Stimulated activated memory B cell treated with anti-CD40 and anti-IgM and Interleukin-4, amounts not matched to agents 10 μg/mL and 1 μg/mL and 100 μg/mL, for 72 hours (primary cell): Measurements from ENCODE around the gene DNAAF5.

Experiments
- ATAC-seq: fragments of 150-1000 bp; cut with Tn5 transposase; 2 replicates; pipeline ENCODE4 v1.10.0; 2021
- H3K27ac Mint-ChIP-seq: one replicate; pipeline ENCODE4 v1.8.0; 2022; ENCODE audit warnings: mild to moderate bottlenecking, mixed read lengths
- H3K27me3 Mint-ChIP-seq: one replicate; pipeline ENCODE4 v1.8.0; 2022; ENCODE audit warnings: mixed read lengths
- H3K36me3 Mint-ChIP-seq: one replicate; pipeline ENCODE4 v1.8.0; 2022; ENCODE audit warnings: mixed read lengths
- H3K4me1 Mint-ChIP-seq: one replicate; pipeline ENCODE4 v1.8.0; 2022; ENCODE audit warnings: mixed read lengths
- H3K4me3 Mint-ChIP-seq: one replicate; pipeline ENCODE4 v1.8.0; 2022; ENCODE audit warnings: mild to moderate bottlenecking, moderate library complexity, mixed read lengths
- H3K9me3 Mint-ChIP-seq: one replicate; pipeline ENCODE4 v1.8.0; 2022; ENCODE audit warnings: mixed read lengths

The DNAAF5 gene

DNA sequence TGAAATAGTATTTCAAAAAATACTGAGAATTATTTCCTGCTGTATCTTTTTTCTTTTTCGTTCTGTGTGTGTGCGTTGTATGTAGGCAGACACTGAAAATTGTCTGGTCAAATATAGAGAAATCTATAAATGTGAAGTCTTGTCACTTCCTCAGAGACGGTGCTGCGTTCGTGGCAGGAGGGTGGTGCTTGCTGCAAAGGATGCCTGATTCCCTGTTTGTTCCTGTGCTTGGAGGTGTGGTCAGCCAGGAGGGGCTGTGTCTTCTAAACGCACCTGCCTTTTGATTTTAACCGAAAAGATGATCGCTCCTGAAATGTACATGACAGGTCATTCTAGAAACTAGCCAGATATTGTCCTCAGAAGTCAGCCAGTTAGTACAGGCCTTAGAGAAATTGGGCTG, 33.1 kb downstream of the DNAAF5 start:
- no peaks in the 10 kb centered on the region for H3K4me1 Mint-ChIP-seq
- peaks cover 61% of the 10 kb centered on the region for H3K36me3 Mint-ChIP-seq
- no peaks in the 10 kb centered on the region for H3K27me3 Mint-ChIP-seq
- no peaks in the 10 kb centered on the region for H3K9me3 Mint-ChIP-seq
- no peak overlapping the region for H3K4me3 Mint-ChIP-seq
- H3K27ac Mint-ChIP-seq = no peak overlapping the region
- no peak for ATAC-seq

DNA sequence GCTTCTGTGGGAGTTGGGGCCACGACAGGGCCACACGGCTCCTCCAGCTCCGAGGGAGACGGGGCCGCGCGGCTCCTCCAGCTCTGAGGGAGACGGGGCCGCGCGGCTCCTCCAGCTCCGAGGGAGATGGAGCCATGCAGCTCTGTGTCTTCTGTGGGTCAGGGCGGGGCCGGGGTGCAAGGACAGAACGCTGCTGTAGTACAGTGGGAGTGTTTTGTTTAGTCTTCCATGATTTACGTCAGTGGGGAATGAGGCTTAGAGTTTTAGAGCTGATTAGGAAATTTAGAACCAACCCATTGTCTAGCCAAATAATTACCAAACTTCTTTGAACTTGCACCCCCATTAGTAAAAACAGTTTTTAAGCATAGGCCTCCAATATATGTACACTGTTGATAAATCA, 33.5 kb downstream of the DNAAF5 start:
- ATAC-seq = no peak
- no peaks in the 10 kb centered on the region for H3K4me1 Mint-ChIP-seq
- H3K36me3 Mint-ChIP-seq = peaks cover 57% of the 10 kb centered on the region
- no peak overlapping the region for H3K4me3 Mint-ChIP-seq
- H3K27ac Mint-ChIP-seq = no peak overlapping the region
- H3K9me3 Mint-ChIP-seq = no peaks in the 10 kb centered on the region
- H3K27me3 Mint-ChIP-seq = no peaks in the 10 kb centered on the region

DNA sequence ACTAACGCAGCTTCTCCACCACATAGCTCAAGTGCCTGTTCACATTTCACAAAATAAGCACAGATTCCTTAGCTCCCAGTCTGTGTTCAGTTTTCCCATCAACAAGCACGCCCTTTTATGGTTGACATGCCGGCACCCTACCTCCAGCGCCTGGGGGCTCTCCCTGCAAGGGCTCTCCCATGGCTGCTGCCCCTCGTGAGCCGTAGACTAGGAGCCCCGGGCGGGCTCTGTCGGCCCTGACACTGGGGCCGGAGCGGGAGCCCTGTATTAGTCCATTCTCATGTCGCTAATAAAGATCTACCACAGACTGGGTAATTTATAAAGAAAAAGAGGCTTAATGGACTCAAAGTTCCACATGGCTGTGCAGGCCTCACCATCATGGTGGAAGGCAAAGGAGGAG, 34.6 kb downstream of the DNAAF5 start:
- Mint-ChIP-seq H3K27ac (no peak overlapping the region), H3K9me3 (no peaks in the 10 kb centered on the region), H3K4me1 (no peaks in the 10 kb centered on the region), H3K36me3 (peaks cover 51% of the 10 kb centered on the region), H3K4me3 (no peak overlapping the region), H3K27me3 (no peaks in the 10 kb centered on the region)
- ATAC-seq = no peak

DNA sequence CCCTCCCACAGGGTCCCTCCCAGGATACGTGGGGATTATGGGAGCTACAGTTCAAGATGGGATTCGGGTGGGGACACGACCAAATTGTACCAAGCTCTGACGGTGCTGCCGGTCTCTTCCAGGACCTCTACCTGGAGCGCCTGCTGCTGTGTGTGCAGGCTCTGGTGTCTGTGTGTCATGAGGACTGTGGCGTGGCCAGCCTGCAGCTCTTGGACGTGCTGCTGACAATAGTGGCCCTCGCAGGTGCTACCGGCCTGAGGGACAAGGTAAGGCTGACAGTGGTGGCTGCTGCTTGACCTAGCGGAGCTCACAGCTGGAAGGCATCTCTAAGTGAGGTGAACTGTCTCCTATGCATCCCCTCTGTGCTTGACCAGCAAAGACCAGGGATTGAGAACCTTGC, 35.1 kb downstream of the DNAAF5 start:
- H3K27ac Mint-ChIP-seq = no peak overlapping the region
- H3K4me1 Mint-ChIP-seq = no peaks in the 10 kb centered on the region
- H3K36me3 Mint-ChIP-seq = peaks cover 52% of the 10 kb centered on the region
- H3K4me3 Mint-ChIP-seq = no peak overlapping the region
- no peaks in the 10 kb centered on the region for H3K9me3 Mint-ChIP-seq
- no peaks in the 10 kb centered on the region for H3K27me3 Mint-ChIP-seq
- ATAC-seq = no peak

DNA sequence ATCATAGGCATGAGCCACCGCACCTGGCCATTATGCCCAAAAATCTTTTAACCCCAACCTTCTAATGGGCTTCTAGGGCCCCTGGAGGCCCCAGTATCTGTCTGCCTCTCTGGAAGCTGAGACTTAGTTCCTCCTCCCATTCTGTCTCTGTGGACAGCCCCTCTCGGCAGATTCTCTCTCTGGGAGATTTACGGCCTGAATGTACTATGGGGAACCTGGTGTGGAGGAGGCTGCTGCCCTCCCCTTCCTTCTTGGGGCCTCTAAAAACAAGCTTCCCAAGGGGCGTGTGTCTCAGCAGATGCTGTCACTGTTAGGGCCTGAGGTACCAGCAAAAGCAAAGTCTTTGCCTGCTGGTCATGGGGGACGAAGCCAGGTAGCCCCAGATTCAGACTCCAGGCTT, 36.4 kb downstream of the DNAAF5 start:
- H3K9me3 Mint-ChIP-seq = no peaks in the 10 kb centered on the region
- ATAC-seq = no peak
- H3K36me3 Mint-ChIP-seq = peaks cover 53% of the 10 kb centered on the region
- no peaks in the 10 kb centered on the region for H3K27me3 Mint-ChIP-seq
- peaks cover 5% of the 10 kb centered on the region for H3K4me1 Mint-ChIP-seq
- no peak overlapping the region for H3K27ac Mint-ChIP-seq
- H3K4me3 Mint-ChIP-seq = no peak overlapping the region

DNA sequence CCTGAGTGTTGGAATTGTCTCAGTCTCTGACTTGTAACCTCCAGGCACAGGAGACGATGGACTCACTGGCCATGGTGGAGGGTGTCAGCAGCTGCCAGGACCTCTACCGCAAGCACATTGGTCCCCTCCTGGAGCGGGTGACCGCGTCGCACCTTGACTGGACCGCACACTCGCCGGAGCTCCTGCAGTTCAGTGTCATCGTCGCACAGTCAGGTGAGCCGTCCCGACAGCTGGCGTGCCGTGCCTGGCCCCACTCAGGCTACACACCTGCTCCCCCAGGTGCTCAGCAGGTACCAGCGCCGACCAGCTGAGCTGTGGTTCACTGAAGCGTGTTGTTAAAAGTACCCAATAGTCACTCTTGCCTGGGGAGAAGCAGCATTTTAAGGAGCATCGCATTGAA, 37.3 kb downstream of the DNAAF5 start:
- Mint-ChIP-seq H3K4me3 (no peak overlapping the region), H3K36me3 (peaks cover 51% of the 10 kb centered on the region), H3K27ac (no peak overlapping the region), H3K27me3 (no peaks in the 10 kb centered on the region), H3K9me3 (no peaks in the 10 kb centered on the region), H3K4me1 (peaks cover 8% of the 10 kb centered on the region)
- ATAC-seq = no peak

DNA sequence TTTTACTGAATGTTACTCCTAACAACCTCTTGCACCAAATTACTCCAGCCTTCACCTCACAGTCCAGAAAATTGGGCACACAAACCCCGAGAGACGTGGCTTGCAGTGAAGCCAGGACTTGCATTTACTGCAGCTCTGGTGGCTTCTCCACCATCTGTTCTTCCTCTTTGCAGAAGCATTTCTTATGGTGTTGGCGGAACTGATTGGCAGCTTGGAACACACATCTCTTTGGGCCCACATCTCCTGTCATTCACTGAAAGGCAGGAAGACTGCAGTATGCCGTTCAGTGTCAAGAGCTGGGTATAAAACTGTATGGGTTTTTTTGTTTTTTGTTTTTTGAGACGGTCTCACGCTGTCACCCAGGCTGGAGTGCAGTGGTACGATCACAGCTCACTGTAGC, 38.9 kb downstream of the DNAAF5 start:
- peaks cover 41% of the 10 kb centered on the region for H3K36me3 Mint-ChIP-seq
- no peaks in the 10 kb centered on the region for H3K27me3 Mint-ChIP-seq
- no peak overlapping the region for H3K4me3 Mint-ChIP-seq
- H3K9me3 Mint-ChIP-seq = no peaks in the 10 kb centered on the region
- H3K27ac Mint-ChIP-seq = no peak overlapping the region
- peaks cover 8% of the 10 kb centered on the region for H3K4me1 Mint-ChIP-seq
- no peak for ATAC-seq

DNA sequence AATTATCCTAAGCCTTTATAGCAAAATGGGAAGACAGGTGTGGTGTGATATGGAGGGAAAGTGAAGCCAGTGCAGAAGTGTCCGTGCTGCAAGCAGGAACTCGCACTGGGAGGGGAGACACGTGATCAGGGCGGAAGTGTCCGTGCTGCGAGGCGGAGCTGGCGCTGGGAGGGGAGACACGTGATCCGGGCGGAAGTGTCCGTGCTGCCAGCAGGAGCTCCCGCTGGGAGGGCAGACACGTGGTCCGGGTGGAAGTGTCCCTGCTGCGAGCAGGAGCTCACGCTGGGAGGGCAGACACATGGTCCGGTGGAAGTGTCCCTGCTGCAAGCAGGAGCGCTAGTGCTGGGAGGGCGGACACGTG, 41.1 kb downstream of the DNAAF5 start:
- H3K9me3 Mint-ChIP-seq = no peaks in the 10 kb centered on the region
- H3K36me3 Mint-ChIP-seq = peaks cover 43% of the 10 kb centered on the region
- ATAC-seq = no peak
- no peaks in the 10 kb centered on the region for H3K27me3 Mint-ChIP-seq
- H3K4me1 Mint-ChIP-seq = peaks cover 8% of the 10 kb centered on the region
- peak overlapping the region; percentile 60 for H3K4me3 Mint-ChIP-seq
- H3K27ac Mint-ChIP-seq = peak overlapping the region; percentile 55

DNA sequence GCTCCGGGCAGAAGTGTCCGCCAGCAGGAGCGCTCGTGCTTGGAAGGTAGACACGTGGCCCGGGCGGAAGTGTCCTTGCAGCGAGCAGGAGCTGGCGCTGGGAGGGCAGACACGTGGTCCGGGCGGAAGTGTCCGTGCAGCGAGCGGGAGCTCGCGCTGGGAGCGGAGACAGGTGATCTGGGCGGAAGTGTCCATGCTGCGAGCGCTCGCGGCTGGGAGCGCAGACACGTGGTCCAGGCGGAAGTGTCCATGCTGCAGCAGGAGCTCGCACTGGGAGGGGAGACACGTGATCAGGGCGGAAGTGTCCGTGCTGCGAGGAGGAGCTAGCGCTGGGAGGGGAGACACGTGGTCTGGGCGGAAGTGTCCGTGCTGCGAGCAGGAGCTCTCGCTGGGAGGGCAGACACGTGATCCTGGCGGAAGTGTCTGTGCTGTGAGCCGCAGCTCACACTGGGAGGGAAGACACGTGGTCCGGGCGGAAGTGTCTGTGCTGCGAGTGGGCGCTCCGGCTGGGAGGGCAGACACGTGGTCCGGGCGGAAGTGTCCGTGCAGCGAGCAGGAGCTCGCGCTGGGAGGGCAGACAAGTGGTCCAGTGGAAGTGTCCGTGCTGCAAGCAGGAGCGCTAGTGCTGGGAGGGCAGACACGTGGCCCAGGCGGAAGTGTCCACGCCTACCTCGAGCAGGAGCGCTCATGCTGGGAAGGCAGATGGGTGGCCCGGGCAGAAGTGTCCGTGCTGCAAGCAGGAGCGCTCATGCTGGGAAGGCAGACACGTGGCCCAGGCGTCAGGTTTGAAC, 41.6 kb downstream of the DNAAF5 start:
- Mint-ChIP-seq H3K4me1 (peaks cover 8% of the 10 kb centered on the region), H3K9me3 (no peaks in the 10 kb centered on the region), H3K36me3 (peaks cover 41% of the 10 kb centered on the region), H3K4me3 (peak overlapping the region; percentile 60), H3K27ac (peak overlapping the region; percentile 55), H3K27me3 (no peaks in the 10 kb centered on the region)
- peak; percentile 28 for ATAC-seq

DNA sequence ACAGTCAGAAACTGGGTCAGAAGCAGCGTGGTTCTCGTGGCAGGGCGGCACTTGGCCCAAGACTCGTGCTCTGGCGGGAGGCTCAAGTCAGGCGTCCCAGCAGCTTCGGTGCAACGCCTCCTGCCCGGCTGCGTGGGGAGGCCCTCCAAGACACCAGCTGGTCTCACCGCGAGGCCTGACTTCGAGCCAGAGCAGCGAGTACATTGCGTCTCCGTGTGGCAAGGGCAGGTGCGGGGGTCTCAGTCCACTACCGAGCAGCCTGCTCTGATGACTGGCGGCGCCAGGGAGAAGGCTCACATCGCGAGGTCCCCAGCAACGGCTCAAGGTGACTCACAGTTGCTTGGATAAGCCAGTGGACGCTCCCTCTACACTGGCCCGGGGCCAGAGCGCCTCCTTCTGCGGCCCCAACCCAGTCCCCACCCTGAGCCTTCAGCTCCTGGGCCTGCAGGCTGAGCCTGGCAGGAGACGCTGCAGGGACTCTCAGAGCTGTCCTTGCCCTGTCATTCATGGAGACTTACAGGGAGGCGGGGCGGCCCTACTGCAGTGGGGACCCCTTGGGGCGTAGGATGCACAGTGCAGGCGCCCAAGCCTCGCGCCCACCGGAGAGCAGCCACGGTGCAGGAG, 42.5 kb downstream of the DNAAF5 start:
- no peaks in the 10 kb centered on the region for H3K27me3 Mint-ChIP-seq
- no peak overlapping the region for H3K4me3 Mint-ChIP-seq
- peaks cover 36% of the 10 kb centered on the region for H3K36me3 Mint-ChIP-seq
- H3K27ac Mint-ChIP-seq = no peak overlapping the region
- H3K9me3 Mint-ChIP-seq = no peaks in the 10 kb centered on the region
- ATAC-seq = no peak
- H3K4me1 Mint-ChIP-seq = peaks cover 8% of the 10 kb centered on the region

DNA sequence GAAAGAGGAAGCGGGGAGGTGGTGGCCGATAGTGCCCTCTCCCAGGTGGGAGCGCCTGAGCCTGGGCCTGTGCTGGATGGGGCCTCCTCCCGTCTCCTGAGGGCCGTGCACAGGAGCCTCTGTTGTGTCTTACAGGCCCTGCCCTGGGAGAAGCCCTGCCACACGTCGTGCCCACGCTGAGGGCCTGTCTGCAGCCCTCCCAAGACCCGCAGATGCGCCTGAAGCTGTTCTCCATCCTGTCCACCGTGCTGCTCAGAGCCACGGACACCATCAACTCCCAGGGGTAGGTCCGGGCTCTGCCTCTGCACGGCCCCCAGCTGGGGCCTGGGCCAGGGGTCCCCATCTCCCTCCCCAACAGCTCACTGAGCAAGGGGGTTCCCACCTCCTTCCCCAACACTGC, 43.8 kb downstream of the DNAAF5 start:
- no peak overlapping the region for H3K4me3 Mint-ChIP-seq
- no peak for ATAC-seq
- peaks cover 34% of the 10 kb centered on the region for H3K36me3 Mint-ChIP-seq
- H3K27ac Mint-ChIP-seq = no peak overlapping the region
- H3K9me3 Mint-ChIP-seq = no peaks in the 10 kb centered on the region
- peaks cover 8% of the 10 kb centered on the region for H3K4me1 Mint-ChIP-seq
- H3K27me3 Mint-ChIP-seq = no peaks in the 10 kb centered on the region

DNA sequence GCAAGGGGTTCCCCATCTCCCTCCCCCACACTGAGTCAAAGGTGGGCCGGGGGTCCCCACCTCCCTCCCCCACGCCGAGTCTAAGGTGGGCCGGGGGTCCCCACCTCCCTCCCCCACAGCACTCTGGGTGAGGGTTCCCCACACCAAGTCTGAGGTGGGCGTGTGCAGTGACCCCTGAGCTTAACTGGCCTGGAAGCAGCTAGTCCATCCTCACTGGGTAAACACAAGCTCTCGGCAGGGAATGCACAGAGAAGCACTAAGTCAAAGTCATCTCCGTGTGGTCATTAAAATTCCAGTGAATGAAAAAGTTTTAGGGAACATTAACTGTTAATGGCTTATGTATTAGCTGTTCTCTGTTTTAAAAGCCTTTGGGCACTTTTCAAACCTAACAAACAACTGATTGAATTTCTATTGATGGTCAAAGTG, 44.3 kb downstream of the DNAAF5 start:
- Mint-ChIP-seq H3K4me1 (peaks cover 8% of the 10 kb centered on the region), H3K36me3 (peaks cover 36% of the 10 kb centered on the region), H3K27ac (no peak overlapping the region), H3K9me3 (no peaks in the 10 kb centered on the region), H3K4me3 (no peak overlapping the region), H3K27me3 (no peaks in the 10 kb centered on the region)
- peak; percentile 24 for ATAC-seq

DNA sequence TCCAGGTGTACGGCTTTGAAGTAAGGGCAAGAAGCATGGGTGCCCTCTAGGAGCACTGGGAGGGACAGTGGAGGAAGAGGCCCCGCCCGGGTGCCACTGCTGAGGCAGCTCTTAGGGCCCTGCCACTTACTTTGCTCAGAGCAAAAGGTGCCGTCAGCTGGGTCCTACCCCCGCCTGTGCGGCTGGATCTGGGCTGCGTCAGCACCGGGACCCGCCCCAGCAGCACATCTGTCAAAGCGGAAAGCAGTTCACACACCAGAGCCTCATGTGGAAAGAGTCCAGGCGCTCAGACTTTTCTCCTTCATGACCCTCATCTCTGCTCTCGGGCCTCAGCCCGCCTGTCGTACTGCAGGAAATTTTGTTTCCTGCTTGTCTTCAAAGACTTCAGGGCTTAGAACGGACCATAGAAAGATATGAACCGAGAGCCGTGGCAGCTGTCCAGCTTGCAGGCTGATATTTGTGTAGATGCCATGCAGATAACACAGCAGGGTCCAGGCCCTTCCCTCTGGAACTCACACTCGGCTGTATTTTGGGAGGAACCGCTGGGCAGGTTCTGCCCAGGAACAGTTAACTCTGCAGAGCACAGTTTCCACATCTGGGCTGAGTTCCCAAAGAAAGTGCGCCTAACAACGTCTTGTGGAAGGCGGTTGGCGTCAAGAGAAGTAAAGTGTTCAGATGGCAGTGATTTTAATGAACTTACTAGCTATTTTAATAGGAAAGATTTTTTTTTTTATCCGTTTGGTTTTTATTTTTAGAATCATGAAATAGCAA, 44.9 kb downstream of the DNAAF5 start:
- peaks cover 8% of the 10 kb centered on the region for H3K4me1 Mint-ChIP-seq
- H3K27ac Mint-ChIP-seq = no peak overlapping the region
- no peaks in the 10 kb centered on the region for H3K9me3 Mint-ChIP-seq
- no peak overlapping the region for H3K4me3 Mint-ChIP-seq
- H3K36me3 Mint-ChIP-seq = peaks cover 39% of the 10 kb centered on the region
- ATAC-seq = no peak
- H3K27me3 Mint-ChIP-seq = no peaks in the 10 kb centered on the region

DNA sequence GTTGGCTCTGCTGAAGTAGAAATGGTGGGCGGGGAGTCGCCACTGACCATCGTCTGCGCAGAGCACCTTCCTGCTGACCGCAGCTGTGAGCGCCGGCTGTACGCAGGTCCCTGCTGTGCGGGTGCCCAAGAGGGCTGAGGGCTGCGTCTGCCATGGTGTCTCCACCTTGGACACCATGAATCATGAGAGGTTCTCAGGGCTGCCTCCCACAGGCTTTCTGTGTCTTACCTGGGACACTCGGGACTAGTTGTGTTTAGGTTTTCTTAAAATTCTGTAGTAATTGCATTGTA, 45.5 kb downstream of the DNAAF5 start:
- peaks cover 8% of the 10 kb centered on the region for H3K4me1 Mint-ChIP-seq

DNA sequence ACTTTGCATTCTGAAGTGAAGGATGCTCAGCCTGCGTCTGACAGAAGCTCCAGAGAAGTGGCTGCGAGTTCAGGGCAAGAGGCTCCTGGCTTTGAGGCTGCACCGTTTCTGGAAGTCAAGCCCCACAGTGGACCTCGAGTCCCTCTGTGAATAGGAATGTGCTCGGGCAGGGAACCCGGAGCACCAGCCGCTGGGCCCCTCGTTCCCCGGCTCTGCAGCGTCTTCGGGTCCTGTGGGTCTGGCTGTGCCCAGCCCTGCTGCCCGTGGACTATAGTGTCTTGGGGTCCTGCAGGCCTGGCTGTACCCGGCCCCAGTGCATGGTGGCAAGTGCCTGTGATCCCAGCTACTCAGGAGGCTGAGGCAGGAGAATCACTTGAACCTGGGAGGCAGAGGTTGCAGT, 45.9 kb downstream of the DNAAF5 start:
- no peaks in the 10 kb centered on the region for H3K27me3 Mint-ChIP-seq
- H3K27ac Mint-ChIP-seq = no peak overlapping the region
- H3K4me3 Mint-ChIP-seq = no peak overlapping the region
- peaks cover 8% of the 10 kb centered on the region for H3K4me1 Mint-ChIP-seq
- H3K36me3 Mint-ChIP-seq = peaks cover 39% of the 10 kb centered on the region
- no peaks in the 10 kb centered on the region for H3K9me3 Mint-ChIP-seq
- ATAC-seq = no peak

More for the DNA sequence above, 45.5 kb downstream of the DNAAF5 start:
- Mint-ChIP-seq H3K4me3 (no peak overlapping the region), H3K27me3 (no peaks in the 10 kb centered on the region), H3K27ac (no peak overlapping the region), H3K9me3 (no peaks in the 10 kb centered on the region), H3K36me3 (peaks cover 38% of the 10 kb centered on the region)
- ATAC-seq = no peak
